GM21717 (cell line): Measurements from ENCODE around the gene SHROOM3.
"Not testable (repeated sequence)": the region's sequence is repeated elsewhere in the genome, so short reads cannot be mapped to it uniquely, and the experiment has no call there.

ENCODE experiments used
- ATAC-seq: cut with Tn5 transposase; IDR thresholded peaks from one replicate; pipeline ENCODE4 v1.9.1; 2021; ENCODE audit warnings: mild to moderate bottlenecking, moderate library complexity; ENCODE audit not compliant: unreplicated experiment

Gene SHROOM3

GRCh38 chr4:76434901-76435527 is at the start of gene SHROOM3:
TSS of gene SHROOM3 (plus strand) at chr4:76435229. CDS start at chr4:76436053, 824 bp downstream.
- ATAC-seq = no peak

DNA sequence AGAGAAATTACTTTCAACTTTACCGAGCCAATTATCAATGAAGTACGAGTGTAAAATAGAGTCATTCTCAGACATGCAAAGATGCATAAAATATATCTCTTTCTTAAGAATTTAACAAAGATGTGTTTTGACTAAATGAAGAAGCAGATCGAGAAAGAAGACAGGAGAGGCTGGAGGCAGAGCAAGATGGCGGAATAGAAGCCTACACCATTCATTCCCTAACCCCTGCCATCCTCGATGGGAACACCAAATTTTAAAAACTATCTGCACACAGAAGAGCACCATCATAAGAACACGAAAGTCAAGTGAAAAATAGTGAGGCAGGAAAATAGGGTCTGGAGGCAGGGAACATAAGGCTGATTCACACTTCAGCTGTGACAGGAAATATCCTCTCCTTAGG is 49.1 kb upstream of the SHROOM3 start:
- no peak for ATAC-seq

- ATAC-seq = no peak
These were observed 48.3 kb upstream of the SHROOM3 start for GRCh38 chr4:76386566-76387305.

DNA sequence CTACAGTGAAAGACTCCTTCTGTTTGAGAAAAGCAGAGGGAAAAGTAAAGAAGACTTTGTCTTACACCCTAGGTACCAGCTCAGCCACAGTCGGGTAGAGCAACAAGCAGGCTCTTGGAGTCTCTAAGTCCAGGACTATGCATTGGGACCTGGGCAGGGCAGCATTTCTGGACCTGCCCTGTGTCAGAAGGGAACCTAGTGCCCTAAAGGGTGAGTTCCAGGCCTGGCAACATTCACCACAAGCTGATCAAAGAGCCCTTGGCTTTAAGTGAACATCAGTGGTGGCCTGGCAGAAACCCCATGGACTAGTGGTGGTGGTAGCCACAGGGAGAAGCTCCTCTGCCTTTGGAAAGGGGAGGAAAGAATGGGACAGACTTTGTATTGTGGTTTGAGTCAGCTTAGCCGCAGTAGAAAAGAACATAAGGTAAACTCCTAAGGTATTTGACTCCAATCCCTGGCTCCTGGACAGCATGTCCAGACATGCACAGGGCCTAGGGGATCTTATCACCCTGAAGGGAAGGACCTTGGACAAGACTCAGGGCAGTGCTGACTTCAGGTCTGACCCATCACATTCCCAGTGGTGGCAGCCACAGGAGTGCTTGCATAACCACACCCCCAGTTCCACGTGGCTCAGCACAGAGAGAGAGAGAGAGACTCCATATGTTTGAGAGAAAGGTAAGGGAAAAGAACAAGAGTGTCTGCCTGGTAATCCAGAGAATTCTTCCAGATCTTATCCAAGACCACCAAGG is 46.7 kb upstream of the SHROOM3 start:
- ATAC-seq = no peak

DNA sequence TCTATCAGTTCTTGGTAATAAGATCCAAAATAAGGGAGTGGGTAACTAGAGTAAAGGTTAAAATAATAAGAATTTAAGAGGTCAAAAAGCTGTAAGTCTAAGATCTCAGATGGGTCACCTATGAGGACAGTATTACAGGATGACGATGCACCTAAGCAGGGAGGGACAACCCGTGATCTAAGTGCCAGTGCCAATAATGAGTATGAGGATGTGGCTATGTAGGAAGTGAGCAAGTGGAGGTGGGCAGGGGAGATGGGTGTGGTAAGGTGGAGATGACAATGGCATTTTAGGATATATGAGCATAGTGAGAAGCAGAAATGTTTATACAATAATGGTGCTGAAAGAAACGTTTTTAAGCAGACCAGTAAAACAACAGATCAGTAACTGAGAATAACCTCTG is 33.4 kb upstream of the SHROOM3 start:
- ATAC-seq = no peak

GRCh38 chr4:76406081-76406480 is 28.9 kb upstream of the SHROOM3 start:
- no peak for ATAC-seq

DNA sequence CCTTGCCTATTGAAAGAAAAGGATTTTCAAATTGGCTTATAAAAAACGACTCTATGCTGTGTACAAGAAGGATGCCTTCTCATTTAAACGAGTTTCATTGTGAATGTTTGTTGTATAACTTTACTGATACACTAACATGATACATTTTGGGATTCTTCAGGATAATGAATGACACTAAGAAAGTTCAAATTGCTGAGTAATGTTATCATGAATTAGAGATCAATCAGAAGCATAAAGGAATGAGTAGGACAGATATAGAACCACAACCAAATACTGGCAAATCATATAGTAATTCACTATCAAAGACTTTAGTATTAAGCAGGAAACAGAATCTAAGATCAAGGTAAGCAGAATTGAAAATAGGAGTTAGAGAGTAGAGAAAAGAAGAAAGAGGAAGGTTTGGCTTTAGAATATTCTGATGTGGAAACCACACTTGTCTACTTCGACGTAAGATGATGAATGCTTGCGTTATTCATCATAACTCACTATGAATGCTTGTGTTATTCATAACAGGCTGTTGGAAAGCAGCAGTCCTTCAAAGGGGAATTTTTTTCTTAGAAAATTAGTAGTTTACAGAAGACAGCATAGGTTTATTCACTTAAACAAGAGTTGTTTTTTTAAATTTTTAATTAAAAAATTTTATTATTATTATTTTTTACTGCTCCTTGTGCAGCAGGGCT is 27.4 kb upstream of the SHROOM3 start:
- ATAC-seq = no peak

GRCh38 chr4:76410636-76411035 is 24.4 kb upstream of the SHROOM3 start:
- no peak for ATAC-seq

DNA sequence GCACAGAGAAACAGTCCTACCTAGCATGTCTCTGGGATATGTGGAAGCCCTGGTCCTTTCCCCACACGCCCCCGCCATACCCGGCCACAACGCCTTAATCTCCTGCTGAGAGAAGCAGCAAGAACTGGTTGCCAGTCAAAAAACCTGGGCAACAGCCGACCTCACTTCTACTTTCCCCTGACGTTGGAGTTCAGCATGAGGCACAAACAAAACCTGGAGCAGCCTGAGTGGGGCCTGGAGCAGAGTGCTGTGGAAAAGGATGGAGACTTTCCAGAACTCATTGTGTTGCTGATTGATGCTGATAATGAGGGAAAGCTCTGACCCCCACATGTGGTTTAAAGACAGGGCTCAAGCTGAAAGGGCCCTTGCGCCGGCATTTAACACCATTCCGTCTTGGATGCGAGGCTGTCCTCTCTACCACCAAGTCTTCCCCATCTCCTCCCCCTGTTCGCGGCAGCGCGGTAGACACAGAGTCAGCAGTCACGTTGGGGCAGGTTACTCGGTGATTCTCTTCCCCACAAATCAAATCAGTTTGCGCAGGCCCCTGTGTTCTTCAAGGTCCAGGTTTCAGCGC is 14.8 kb upstream of the SHROOM3 start:
- no peak for ATAC-seq

GRCh38 chr4:76420762-76421581 is 14.1 kb upstream of the SHROOM3 start, which contains the start of gene CCDC158:
TSS of gene CCDC158 (minus strand) at chr4:76421141. CDS start at chr4:76403207, 17,934 bp downstream.
- no peak for ATAC-seq

DNA sequence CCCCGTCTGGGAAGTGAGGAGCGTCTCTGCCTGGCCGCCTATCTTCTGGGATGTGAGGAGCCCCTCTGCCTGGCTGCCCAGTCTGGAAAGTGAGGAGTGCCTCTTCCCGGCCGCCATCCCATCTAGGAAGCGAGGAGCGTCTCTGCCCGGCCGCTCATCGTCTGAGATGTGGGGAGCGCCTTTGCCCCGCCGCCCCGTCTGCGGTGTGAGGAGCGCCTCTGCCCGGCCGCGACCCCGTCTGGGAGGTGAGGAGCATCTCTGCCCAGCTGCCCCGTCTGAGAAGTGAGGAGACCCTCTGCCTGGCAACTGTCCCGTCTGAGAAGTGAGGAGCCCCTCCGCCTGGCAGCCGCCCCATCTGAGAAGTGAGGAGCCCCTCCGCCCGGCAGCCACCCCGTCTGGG is 11.9 kb upstream of the SHROOM3 start:
- ATAC-seq = not testable (repeated sequence)

DNA sequence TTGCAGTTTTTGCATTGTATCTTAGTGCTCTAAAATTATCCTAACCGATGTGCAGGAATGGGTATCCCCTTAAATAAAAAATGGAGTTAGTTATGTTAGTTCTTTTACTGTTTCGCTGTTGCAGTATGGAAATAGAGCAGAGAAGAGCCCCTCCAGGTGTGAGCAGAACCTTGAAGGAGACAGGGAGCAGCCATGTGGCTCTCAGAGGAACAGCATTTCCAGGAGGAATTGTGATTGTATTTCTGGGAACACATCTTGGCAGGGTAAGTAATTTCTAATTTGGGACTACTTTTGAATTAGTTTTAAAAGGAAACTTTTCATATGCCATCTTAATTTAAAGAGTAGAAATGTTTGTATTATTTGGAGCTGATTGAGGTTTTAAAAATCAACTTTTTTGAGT is 8.8 kb upstream of the SHROOM3 start:
- no peak for ATAC-seq

DNA sequence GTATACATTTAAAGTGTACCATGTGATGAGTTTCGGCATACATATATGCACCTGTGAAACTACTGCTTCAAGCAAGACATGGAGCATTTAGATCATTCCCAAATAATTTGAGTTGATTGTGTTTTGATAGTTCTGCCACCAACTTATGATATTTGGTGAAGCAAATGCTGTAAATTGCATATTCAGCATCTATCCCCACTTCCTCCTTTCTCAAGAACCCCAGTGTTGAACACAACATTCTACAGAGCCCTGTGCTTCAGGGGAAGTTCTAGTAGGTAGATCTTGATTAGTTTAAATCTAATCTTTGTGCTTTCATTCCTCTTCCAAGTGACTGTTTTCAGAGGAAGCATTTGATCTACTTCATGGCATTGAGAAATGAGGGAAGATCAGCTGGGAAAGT is 5.4 kb upstream of the SHROOM3 start:
- no peak for ATAC-seq

DNA sequence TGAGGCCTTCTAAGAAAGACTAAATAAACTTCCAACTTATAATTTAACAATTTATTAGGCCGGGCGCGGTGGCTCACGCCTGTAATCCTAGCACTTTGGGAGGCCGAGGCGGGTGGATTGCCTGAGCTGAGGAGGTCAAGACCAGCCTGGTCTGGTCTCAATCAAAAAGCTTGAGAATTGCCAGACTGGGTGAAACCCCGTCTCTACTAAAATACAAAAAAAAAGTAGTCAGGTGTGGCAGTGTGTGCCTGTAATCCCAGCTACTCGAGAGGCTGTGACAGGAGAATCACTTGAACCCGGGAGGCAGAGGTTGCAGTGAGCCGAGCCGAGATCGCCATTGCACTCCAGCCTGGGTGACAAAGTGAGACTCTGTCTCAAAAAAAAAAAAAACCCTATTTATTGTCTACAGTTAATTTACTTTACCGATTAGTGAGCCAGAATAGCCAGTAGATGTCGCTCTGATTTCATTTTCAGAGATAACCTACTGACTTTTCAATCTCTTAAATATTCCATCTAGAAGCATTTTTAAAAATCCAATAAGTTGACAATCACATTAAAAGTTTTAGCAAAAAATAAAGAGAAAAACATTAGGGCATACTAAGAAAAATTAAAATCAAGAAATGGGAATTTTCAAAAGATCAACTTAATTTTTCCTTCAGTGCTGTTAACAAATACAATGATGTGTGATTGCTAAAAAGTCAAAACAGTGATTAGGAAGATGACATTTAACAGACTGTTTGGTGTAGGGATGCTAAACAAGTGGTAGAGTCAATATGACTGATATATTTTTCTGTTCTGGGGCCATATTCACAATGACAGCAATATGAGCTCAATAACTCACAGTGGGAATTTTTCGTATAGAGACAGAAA is 4.3 kb upstream of the SHROOM3 start:
- ATAC-seq = no peak

GRCh38 chr4:76435528-76436319 is 695 bp downstream of the SHROOM3 start:
- no peak for ATAC-seq

GRCh38 chr4:76439491-76439890 is 4.5 kb downstream of the SHROOM3 start:
- no peak for ATAC-seq

DNA sequence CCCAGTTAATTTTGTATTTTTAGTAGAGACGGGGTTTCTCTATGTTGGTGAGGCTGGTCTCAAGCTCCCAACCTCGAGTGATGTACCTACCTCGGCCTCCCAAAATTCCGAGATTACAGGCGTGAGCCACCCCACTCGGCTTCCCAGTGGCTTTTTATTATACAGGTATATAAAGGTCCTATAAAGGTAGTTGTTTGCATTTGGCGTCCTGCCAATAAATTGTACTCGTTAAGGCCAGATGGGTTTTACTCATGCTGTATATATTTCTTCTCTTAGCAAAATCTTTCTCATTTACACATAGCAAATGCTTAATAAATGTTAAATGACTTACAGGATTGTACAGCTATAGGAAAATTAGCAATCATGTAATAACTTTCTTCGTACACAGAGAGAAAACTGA is 6.9 kb downstream of the SHROOM3 start:
- no peak for ATAC-seq

DNA sequence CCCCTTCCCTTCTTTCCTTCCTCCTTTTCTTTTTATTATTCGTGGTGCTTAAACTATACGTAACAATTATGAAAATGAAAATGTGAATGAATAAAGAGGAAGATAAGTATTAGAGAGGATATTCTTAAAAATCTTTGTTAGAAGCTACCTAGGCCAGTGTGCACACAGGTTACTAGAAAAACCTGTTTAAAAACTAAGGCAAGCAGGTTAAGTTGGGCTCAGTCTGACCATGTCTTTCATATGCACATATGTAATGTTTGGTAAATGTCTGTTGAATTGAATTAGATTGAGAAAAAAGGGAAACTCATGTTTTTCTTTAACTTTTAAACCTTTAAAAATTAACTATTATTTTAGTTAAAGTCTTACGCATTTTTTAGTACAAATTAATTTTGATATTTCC is 7.8 kb downstream of the SHROOM3 start:
- ATAC-seq = no peak
